ENCODE results near the gene ALDH1A2.

GRCh38 chr15:57911247-57911646, 154.3 kb downstream of the ALDH1A2 start:
- TF ChIP-seq, protein P1, sequence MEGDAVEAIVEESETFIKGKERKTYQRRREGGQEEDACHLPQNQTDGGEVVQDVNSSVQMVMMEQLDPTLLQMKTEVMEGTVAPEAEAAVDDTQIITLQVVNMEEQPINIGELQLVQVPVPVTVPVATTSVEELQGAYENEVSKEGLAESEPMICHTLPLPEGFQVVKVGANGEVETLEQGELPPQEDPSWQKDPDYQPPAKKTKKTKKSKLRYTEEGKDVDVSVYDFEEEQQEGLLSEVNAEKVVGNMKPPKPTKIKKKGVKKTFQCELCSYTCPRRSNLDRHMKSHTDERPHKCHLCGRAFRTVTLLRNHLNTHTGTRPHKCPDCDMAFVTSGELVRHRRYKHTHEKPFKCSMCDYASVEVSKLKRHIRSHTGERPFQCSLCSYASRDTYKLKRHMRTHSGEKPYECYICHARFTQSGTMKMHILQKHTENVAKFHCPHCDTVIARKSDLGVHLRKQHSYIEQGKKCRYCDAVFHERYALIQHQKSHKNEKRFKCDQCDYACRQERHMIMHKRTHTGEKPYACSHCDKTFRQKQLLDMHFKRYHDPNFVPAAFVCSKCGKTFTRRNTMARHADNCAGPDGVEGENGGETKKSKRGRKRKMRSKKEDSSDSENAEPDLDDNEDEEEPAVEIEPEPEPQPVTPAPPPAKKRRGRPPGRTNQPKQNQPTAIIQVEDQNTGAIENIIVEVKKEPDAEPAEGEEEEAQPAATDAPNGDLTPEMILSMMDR (IDR thresholded peaks at IDR 0.05) = peak in 1 of 12 donors; percentile 7
- TF ChIP-seq POLR2A (IDR thresholded peaks at IDR 0.05) = no peak
